Stimulated activated CD4-positive, alpha-beta T cell treated with anti-CD3 and anti-CD28 coated beads, Interleukin-2, amount 100 ng/mL, for 48 hours (primary cell): ENCODE measurements around the gene KIAA1958.

Experiments used
- DNase-seq, 2 donors: peaks; one replicate each; pipeline ENCODE4 v3.0.0-alpha.2; 2020

Gene KIAA1958

DNA sequence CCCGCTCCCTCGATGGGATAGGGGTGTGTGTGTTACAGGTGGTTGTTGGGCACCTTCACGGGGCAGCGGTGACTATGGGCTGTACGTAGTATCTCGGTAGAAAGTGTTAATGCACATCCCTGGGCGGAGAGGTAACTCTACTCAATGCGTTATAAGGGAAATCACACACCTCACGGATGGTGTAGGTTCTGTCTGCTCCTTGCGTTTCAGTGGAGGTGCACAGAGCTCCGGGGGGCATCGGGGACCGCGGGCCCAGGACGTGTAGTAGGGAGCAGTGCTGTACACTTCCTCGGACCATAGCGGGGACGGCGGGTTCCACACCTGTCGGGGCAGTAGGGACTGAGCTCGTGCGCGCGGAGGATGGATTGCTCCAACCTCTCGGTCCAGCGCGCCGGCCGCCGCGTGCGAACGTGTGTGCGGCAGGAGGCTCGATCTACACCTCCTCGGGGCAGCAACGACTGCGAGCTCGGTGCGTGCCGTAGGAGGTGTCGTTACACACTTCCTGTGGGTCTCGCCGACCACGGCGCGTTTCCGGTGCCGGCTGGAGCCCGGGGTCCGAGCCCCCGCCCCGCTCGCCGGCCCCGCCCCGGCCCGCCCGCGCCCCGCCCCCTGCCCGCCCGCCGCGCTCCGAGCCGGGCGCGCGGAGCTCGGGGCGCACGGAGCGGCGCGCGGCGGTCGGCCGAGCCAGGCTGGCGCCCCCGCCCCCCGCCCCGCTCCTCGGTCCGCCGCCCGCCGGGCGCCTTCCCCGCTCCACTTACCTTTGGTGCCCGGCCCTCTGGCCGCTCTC, at the start of gene KIAA1958:
TSS of gene KIAA1958 (plus strand) at position 607 of the 787 bp plus-strand sequence. CDS start 87,254 bp downstream, outside the sequence.
- peak; percentile 79 to 80 for DNase-seq

DNA sequence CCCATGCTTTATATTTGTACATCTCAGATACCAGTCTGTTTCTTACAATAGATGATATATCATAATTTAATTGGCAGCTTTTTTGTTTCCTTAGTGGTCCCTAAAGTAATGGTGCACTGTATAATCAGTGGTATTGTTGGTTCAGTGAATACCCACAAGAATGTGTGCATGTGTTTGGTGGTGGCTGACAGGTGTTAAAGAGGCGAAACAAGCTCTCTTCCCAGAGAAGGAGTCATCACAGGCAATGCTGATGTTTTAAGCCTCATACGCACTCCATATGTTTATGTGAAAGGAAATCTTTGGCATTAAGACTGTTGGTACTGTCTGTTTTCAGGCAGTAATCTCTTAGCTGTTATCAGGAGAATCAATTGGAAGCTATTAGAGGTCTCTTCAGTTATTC, 49.2 kb upstream of the KIAA1958 start:
- DNase-seq = no peak

GRCh38 chr9:112439171-112439570, 47.5 kb upstream of the KIAA1958 start:
- no peak for DNase-seq

GRCh38 chr9:112439825-112440224, 46.8 kb upstream of the KIAA1958 start:
- DNase-seq = no peak

DNA sequence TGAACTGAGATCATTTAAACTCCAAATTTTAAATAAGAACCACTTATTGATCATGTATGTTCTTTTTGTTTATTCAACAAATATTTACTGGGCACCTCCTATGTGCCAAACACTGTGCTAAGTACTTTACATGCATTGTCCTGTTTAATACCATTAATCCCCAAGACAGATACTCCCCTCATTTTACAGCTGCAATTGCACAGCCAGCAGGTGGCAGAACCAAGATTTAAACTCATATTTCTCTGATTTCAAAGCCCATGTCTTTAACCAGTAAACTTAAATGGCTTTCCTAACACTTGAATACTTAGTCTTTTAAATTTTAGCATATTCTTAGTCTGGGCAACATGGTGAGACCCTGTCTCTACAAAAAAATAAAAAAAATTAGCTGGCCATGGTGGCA, 43.4 kb upstream of the KIAA1958 start:
- DNase-seq = peak in 1 of 2 donors; percentile 6

- DNase-seq = no peak
Measured at GRCh38 chr9:112443636-112444035, 43.0 kb upstream of the KIAA1958 start.

DNA sequence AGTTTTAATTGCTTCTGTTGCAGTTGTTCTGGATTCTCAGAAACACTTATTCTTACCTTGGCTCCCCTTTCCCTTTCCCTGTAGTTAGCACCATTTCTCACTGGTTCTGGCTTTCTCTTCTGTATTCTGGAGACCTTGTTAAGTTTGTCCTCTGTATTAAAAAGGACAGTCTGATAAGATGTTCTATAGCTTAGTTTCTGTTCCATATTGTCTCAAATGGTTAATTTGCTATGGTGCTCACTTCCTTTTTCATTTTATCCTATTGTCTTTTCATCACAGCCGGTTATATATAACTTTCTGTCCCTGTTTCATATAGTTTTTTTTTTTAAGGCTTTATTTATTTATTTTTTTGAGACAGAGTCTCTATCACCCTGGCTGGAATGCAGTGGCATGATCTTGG, 41.4 kb upstream of the KIAA1958 start:
- no peak for DNase-seq

GRCh38 chr9:112446080-112446479, 40.5 kb upstream of the KIAA1958 start:
- DNase-seq = no peak

GRCh38 chr9:112446526-112446925, 40.1 kb upstream of the KIAA1958 start:
- no peak for DNase-seq

- DNase-seq = no peak
Measured at GRCh38 chr9:112447283-112447761, 39.3 kb upstream of the KIAA1958 start.

GRCh38 chr9:112462855-112463254, 23.8 kb upstream of the KIAA1958 start:
- no peak for DNase-seq

DNA sequence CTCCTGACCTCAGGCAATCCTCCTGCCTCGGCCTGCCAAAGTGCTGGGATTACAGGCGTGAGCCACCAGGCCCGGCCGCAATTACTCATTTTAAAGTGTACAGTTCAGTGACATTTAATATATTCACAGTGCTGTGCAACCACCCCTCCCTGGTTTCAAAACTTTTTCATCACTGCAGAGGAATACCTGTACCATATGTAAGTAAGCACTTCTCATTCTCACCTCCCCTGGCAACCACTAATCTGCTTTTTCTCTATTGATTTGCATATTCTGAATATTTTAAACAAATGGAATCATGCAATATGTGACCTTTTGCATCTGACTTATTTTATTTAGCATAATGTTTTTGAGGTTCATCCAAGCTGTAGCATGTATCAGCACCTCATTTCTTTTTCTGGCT, 21.3 kb upstream of the KIAA1958 start:
- DNase-seq = no peak

GRCh38 chr9:112472996-112473395, 13.6 kb upstream of the KIAA1958 start:
- no peak for DNase-seq

DNA sequence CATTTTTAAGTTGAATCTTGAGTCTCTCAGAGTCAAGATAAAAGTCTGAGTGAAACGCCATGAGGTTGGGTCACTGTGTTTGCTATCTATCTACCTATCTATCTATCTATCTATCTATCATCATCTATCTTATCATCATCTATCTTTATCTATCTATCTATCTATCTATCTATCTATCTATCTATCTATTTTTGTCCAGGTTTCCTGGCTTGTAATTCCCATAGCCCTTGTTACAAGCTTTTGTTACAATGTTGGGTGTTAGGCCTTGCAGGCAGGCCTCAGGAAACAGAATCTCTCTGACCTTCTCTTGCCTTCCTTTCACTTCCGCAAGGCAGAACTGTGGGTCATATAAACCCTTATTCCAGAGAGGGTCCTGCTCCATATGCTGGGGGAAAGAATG, 12.6 kb upstream of the KIAA1958 start:
- DNase-seq = no peak

DNA sequence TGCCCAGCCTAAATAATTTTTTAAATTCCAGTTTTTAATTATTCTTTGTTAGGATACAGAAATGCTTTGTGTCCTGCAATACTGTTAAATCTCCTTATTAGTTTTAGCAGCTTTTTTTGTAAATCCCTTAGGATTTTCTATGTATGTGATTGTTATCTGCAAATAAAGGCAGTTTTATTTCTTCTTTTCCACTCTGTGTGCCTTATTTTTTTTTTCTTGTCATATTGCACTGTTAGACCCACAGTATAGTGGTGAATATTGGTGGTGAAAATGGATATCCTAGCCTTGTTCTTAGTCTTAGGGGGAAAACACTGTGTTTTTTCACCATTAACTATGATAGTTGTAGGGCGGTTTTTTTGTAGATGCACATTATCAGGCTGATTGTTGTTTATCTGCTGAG, 11.3 kb upstream of the KIAA1958 start:
- no peak for DNase-seq

- DNase-seq = no peak
Measured at GRCh38 chr9:112477330-112477729, 9.3 kb upstream of the KIAA1958 start.

- no peak for DNase-seq
Measured at GRCh38 chr9:112479221-112479620, 7.4 kb upstream of the KIAA1958 start.

DNA sequence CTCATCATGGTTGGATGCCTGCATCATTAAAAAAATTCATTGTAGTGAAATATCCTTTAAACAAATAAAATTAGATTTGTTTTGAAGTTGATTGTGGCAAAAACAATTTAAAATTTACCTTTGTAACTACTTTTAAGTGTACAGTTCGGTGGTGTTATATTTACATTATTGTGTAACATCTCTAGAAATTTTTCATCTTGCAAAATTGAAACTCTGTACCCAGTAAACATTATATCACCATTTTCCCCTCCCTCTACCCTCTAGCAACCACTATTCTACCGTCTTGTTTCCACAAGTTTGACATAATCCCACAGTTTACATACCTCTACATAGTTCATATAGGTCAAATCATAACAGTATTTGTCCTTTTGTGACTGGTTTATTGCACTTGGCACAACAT, 2.0 kb upstream of the KIAA1958 start:
- DNase-seq = no peak

- no peak for DNase-seq
Measured at GRCh38 chr9:112485574-112485973, 1.1 kb upstream of the KIAA1958 start.

DNA sequence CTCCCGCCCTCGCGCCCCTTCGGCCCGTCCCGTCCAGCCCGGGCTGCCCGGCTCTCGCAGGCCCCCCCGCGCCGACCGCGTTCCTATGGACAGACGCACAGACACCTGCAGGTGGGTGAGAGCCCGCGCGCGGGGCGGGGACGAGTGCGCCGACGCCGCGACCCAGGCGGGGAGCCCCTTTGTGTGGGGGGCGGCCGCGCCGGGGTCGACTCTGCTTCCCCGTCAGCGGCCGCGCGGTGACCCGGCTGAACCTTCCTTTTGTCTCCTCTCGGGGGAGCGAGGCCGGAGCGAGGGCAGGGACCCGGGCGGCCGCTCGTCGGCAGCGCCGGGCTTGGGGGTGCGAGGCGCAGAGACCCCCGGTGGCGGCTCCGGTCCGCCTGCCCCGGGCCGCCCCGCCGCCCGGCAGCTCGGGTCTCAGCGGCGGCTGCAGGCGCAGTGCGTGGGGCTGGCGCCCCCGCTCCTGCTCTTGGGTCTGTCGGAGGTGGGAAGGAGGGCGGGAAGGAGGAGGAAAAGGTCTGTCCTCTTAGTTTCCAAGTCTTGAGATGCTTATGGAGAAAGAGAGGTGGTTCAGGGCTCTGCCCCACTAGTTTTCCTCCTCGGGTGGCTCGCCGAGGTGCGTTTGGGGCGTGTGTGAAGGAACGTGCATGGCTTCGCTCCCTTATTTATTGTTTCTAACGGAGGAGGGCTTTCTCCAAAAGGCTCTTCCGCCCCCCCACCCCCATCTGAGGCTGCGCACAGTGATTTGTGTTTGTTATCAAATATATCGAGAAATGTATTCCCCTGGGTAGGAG, 576 bp downstream of the KIAA1958 start:
- peak; percentile 27 to 31 for DNase-seq

- no peak for DNase-seq
Measured at GRCh38 chr9:112487799-112488340, 1.2 kb downstream of the KIAA1958 start.

DNA sequence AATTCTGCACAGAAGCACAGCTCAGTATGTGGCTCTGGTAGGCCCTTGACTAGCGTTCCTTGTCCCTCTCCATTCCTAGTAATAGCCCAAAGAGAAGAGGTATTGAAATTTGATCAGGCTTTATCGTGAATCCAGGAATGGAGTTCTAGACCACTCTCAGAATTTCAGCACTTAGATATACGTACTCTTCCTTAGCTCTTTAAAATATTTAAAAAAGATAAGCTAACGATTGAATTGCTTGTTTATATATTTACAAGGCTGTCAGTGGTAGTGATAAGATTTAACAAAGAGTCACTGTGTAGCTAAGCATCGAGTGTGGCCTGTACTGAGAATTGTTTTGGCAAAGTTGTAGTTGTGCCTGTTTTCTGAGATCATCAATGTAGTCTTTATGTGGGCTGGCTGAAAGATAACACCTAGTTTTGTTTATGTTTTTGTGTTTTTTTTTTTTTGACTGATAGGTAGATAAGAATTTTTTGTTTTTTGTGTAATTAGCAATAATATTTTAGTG, 2.5 kb downstream of the KIAA1958 start:
- DNase-seq = no peak

DNA sequence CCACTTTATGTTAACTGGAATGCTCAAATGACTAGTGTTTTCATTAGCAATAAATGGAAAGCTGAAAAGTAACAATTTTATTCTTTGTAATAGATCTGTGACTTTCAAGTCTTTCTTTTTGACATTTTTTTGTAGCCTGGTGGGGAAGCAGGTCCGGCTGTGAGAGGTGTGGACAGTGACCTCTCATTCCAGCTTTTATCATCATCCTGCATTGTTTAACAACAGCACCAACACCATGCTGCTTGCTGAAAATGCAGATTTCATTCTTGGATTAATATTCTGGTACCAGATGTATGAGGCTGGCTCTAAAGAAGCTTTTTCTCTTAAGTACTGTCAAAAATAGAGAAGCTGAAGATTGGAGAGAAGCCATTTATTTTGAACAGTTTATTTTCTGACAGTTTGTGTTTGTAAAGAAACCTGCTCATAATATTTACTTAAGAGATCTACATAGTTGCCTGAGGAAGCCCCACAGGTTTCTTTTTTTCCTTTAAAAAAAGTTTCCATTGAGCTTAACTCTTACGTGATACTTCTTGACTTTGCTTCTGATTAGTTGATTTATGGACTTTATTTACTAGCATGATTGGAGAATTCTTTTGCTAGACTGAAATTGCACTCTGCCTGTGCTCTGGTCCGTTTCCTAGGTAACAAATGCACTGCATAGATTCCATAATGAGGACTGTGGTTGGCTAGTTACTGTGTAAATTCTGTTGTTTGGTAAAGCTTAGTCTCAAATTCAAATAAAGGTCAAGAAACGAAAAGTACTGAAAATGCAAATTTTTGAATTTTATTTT, 3.4 kb downstream of the KIAA1958 start:
- DNase-seq = no peak
